Neural progenitor cell (in vitro differentiated cells): ENCODE data around the gene LGALS14.

Source experiments
- EZH2 ChIP-seq: fragments of 200-600 bp; sonication (generic); IDR thresholded peaks from 2 replicates; pipeline ENCODE4 v1.6.1; 2017; ENCODE audit warnings: antibody characterized with exemption, mild to moderate bottlenecking, moderate library complexity
- TF ChIP-seq, protein P1 (sequence below): fragments of 200-600 bp; sonication (generic); IDR thresholded peaks from 2 replicates; pipeline ENCODE4 v1.5.1; 2017; ENCODE audit warnings: antibody characterized with exemption, mild to moderate bottlenecking

DNA sequence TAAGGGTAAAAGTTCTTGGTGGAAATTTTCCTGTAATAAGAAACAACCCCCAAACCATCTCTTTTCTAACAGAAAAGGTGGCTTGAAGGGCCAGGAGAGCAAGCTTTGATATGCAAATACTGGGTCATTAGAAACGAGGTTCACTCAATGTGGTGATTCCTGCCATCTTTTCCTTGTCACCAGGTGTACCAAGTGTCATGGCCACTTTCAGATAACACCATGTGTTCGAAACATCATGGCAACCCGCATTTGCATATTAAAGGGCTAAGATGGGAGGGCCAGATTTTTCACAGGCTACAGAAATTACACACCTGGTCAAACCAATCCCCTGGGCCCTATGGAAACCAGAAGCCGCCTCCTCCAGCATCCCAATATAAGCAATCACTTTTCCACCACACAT is 33.3 kb upstream of the LGALS14 start:
- TF ChIP-seq, protein P1, sequence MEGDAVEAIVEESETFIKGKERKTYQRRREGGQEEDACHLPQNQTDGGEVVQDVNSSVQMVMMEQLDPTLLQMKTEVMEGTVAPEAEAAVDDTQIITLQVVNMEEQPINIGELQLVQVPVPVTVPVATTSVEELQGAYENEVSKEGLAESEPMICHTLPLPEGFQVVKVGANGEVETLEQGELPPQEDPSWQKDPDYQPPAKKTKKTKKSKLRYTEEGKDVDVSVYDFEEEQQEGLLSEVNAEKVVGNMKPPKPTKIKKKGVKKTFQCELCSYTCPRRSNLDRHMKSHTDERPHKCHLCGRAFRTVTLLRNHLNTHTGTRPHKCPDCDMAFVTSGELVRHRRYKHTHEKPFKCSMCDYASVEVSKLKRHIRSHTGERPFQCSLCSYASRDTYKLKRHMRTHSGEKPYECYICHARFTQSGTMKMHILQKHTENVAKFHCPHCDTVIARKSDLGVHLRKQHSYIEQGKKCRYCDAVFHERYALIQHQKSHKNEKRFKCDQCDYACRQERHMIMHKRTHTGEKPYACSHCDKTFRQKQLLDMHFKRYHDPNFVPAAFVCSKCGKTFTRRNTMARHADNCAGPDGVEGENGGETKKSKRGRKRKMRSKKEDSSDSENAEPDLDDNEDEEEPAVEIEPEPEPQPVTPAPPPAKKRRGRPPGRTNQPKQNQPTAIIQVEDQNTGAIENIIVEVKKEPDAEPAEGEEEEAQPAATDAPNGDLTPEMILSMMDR: no peak
- no peak for TF ChIP-seq EZH2
